ENCODE data around the gene SHROOM3. TPM values are rescaled to one million over a fixed set of nuclear protein-coding genes. Genes with fewer than 3 reads are reported as not detected.
A peak's percentile ranks its signal among the peaks of the same experiment; 100 is the strongest.

Gene SHROOM3
- total RNA-seq, 1 experiment from 2014 or later, result 22.8 TPM

DNA sequence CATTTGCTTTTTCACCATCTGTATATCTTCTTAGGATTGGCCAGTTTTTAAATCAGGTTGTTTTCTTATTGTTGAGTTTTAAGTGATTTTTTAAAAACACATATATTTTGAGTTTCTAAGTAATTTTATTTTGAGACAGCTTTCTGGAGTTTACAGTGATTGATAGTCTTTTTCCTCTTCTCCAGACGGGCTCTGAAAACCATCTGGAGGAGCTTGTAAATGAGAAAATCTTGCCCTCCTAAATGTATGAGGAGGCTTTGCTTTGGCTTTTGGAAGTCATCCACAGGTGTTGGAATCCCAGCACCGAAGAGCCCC lies 302.7 kb downstream of the SHROOM3 start:
- no peak overlapping the region for H3K27ac ChIP-seq
- no peak for DNase-seq
- peaks cover 20% of the 10 kb centered on the region for H3K36me3 ChIP-seq
- no peak overlapping the region for H3K4me3 ChIP-seq
- no peaks in the 10 kb centered on the region for H3K9me3 ChIP-seq (replicated peaks)
- no peaks in the 10 kb centered on the region for H3K4me1 ChIP-seq
- no peaks in the 10 kb centered on the region for H3K27me3 ChIP-seq

DNA sequence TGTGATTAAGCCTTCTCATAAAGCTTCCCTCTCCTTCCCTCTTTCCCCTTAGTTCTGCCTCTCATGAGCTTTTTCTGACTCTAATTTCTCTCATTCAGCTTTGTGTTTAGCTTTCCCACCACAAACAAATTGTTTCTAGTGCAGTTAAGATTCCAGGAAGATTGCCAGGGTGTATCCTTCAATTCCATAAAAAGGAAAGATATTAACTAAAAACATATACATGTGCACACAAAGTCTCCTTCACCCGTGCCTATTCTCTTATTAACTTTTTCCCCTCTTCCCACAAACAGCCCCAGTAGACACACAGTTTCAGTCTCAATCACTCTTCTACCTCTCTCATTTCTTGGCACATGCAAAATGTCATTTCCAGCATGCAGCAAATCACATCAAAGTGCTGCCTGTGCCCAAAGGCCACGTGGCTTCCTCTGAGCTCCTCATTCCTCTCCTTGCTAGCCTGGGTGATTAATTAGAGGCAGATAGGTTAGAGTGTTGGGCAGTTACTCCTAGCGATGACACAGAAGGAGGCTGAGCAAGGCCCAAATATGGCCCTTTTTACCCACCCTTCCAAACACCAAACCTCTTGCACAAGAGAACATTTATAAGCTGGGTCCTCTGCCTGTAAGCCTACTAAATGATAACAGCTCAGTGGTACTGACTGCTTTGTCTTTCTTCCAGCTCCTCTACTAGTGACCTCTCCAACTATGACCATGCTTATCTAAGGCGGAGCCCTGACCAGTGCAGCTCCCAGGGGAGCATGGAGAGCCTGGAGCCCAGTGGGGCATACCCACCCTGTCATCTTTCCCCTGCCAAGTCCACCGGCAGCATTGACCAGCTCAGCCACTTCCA lies 303.3 kb downstream of the SHROOM3 start:
- no peak for DNase-seq
- no peak overlapping the region for H3K4me3 ChIP-seq
- no peak overlapping the region for H3K27ac ChIP-seq

DNA sequence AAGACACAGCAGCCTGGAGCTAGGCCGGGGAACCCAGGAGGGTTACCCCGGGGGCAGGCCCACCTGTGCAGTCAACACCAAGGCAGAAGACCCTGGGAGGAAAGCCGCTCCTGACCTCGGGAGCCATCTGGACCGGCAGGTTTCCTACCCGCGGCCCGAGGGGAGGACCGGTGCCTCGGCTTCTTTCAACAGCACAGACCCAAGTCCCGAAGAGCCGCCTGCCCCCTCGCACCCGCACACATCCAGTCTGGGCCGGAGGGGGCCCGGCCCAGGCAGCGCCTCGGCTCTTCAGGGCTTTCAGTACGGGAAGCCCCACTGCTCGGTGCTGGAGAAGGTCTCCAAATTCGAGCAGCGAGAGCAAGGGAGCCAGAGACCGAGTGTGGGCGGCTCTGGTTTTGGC lies 305.2 kb downstream of the SHROOM3 start:
- Histone ChIP-seq H3K9me3 (replicated peaks) (no peaks in the 10 kb centered on the region), H3K27ac (no peak overlapping the region), H3K4me3 (no peak overlapping the region), H3K27me3 (no peaks in the 10 kb centered on the region), H3K36me3 (peaks cover 20% of the 10 kb centered on the region), H3K4me1 (peaks cover 18% of the 10 kb centered on the region)
- no peak for DNase-seq

More for the DNA sequence above, 303.3 kb downstream of the SHROOM3 start:
- no peaks in the 10 kb centered on the region for H3K9me3 ChIP-seq (replicated peaks)
- no peaks in the 10 kb centered on the region for H3K4me1 ChIP-seq
- peaks cover 20% of the 10 kb centered on the region for H3K36me3 ChIP-seq
- H3K27me3 ChIP-seq, result no peaks in the 10 kb centered on the region

DNA sequence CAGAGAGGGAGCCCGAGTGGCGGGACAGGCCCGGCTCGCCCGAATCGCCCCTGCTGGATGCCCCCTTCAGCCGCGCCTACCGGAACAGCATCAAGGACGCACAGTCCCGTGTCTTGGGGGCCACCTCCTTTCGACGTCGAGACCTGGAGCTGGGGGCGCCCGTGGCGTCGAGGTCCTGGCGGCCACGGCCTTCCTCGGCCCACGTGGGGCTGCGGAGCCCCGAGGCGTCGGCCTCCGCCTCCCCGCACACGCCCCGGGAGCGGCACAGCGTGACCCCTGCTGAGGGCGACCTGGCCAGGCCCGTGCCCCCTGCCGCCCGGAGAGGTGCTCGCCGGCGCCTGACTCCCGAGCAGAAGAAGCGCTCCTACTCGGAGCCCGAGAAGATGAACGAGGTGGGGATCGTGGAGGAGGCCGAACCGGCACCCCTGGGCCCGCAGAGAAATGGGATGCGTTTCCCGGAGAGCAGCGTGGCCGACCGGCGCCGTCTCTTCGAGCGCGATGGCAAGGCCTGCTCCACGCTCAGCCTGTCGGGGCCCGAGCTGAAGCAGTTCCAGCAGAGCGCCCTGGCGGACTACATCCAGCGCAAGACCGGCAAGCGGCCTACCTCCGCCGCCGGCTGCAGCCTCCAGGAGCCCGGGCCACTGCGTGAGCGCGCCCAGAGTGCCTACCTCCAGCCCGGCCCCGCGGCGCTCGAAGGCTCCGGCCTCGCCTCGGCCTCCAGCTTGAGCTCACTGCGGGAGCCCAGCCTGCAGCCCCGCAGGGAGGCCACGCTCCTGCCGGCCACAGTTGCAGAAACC lies 306.0 kb downstream of the SHROOM3 start:
- peaks cover 20% of the 10 kb centered on the region for H3K36me3 ChIP-seq
- no peaks in the 10 kb centered on the region for H3K27me3 ChIP-seq
- DNase-seq, result no peak
- H3K9me3 ChIP-seq (replicated peaks), result no peaks in the 10 kb centered on the region
- no peak overlapping the region for H3K27ac ChIP-seq
- no peak overlapping the region for H3K4me3 ChIP-seq
- H3K4me1 ChIP-seq, result peaks cover 26% of the 10 kb centered on the region

DNA sequence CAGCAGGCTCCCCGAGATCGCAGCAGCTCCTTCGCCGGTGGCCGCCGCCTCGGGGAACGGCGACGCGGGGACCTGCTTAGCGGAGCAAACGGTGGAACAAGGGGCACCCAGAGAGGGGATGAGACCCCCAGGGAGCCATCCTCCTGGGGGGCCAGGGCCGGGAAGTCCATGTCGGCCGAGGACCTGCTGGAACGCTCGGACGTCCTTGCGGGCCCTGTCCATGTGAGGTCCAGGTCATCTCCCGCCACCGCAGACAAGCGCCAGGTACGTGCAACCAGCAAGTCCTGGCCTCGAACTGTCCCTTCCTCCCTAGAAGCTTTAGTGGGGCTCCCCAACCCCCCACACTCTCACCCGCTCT lies 306.6 kb downstream of the SHROOM3 start:
- H3K4me1 ChIP-seq, result peaks cover 29% of the 10 kb centered on the region

DNA sequence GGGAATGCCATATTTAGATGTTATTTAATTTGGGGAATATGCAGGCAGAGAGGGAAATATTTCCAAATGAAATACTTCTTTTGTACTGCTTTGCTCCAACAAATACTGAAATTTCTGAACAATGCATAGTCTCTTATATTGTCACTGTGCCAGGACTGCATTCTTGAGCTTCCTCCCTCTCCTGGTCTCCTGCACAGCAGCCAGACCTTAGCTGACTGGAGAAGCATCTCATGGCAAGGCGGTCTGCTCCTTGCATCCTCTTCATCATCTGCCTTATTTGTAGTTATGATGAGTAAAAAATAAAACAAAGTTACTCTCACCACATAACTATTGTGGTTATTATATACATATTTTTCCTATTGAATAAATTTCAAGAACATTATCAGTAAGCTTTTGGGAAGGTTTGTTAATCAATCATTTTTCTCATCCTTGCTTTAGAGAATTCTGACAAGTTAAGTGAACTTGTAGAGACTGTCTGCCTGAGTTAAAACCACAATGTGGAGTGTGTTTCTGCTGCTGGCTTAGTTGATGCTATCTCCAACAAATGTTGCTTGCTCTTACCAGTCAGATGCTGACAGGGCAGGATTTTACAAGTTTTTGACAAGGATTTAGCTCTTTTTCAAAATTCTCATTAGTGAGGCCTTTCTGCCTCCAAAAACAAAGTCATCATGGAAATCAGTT lies 309.4 kb downstream of the SHROOM3 start:
- DNase-seq, result peak in 1 of 2 experiments; percentile 53

More for the DNA sequence above, 306.6 kb downstream of the SHROOM3 start:
- H3K27me3 ChIP-seq, result no peaks in the 10 kb centered on the region
- peaks cover 20% of the 10 kb centered on the region for H3K36me3 ChIP-seq
- H3K9me3 ChIP-seq (replicated peaks), result no peaks in the 10 kb centered on the region
- no peak for DNase-seq
- no peak overlapping the region for H3K27ac ChIP-seq
- H3K4me3 ChIP-seq, result no peak overlapping the region

DNA sequence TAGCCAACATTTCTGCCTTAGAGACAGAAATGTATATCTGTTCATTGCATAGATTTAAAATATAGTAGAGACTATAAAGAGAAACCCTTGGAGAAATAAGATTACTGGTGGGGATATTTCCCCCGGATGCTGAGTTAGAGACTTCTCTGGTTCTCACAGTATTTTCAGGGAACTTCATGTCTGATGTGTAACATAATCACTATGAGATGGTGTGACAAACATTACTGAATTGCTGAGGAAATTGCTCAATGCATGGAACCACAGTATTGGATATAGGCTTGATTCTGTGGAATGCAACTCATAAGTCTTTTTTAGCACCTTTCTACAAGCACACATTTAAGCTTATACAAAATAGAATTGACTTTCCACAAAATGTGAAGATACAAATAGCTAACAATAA lies 310.2 kb downstream of the SHROOM3 start:
- DNase-seq, result peak in 1 of 2 experiments; percentile 57
- peaks cover 6% of the 10 kb centered on the region for H3K36me3 ChIP-seq
- H3K4me3 ChIP-seq, result no peak overlapping the region
- H3K4me1 ChIP-seq, result peaks cover 29% of the 10 kb centered on the region
- peak overlapping the region; percentile 57 for H3K27ac ChIP-seq
- no peaks in the 10 kb centered on the region for H3K9me3 ChIP-seq (replicated peaks)
- no peaks in the 10 kb centered on the region for H3K27me3 ChIP-seq

More for the DNA sequence above, 309.4 kb downstream of the SHROOM3 start:
- H3K27me3 ChIP-seq, result no peaks in the 10 kb centered on the region
- H3K4me1 ChIP-seq, result peaks cover 29% of the 10 kb centered on the region
- H3K9me3 ChIP-seq (replicated peaks), result no peaks in the 10 kb centered on the region
- H3K4me3 ChIP-seq, result no peak overlapping the region
- peak overlapping the region; percentile 57 for H3K27ac ChIP-seq
- H3K36me3 ChIP-seq, result peaks cover 15% of the 10 kb centered on the region

DNA sequence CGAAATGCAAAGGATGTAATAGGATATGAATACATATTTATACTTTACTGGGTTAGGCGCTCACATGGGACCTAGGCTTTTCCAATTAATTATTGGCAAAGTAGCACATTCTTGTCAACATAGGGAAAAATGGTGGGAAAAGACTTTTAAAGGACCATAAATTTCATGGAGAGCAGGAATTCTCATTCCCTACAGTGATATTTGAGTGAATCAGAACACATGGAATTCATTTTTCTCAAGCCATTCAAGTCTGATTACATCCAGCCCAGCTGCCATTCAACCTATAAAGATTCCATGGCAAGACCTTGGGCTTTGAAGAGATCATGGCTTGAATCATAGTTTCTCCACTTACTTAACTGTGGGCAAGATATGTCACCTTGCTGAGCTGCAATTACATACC lies 312.5 kb downstream of the SHROOM3 start:
- H3K27me3 ChIP-seq, result no peaks in the 10 kb centered on the region
- peaks cover 9% of the 10 kb centered on the region for H3K36me3 ChIP-seq
- H3K4me3 ChIP-seq, result no peak overlapping the region
- H3K9me3 ChIP-seq (replicated peaks), result peaks cover 4% of the 10 kb centered on the region; the same call in 1 of the 2 replicates
- no peak for DNase-seq
- H3K4me1 ChIP-seq, result peaks cover 31% of the 10 kb centered on the region
- no peak overlapping the region for H3K27ac ChIP-seq

DNA sequence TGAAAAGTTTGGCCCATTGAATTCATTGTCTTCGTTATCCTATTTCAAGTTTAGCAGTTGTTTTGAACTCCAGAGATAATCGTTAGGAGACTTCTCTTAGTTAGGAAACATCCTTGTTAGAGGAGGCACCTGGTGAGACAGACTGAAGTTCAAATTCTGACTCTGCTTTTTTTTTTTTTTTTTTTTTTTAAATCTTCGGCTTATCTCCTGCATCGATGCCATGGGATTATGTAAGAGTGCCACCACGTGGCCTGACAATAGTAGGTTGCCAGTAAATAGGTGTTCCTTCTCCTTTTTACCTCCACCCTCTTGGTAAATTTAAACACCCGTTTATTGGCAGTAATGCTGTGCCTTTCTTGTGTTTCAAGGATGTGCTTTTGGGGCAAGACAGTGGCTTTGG lies 313.6 kb downstream of the SHROOM3 start:
- peaks cover 9% of the 10 kb centered on the region for H3K36me3 ChIP-seq
- H3K27ac ChIP-seq, result no peak overlapping the region
- H3K4me3 ChIP-seq, result no peak overlapping the region
- DNase-seq, result peak; percentile 51 to 68
- H3K9me3 ChIP-seq (replicated peaks), result peaks cover 4% of the 10 kb centered on the region; the same call in 1 of the 2 replicates
- H3K27me3 ChIP-seq, result no peaks in the 10 kb centered on the region
- peaks cover 37% of the 10 kb centered on the region for H3K4me1 ChIP-seq

DNA sequence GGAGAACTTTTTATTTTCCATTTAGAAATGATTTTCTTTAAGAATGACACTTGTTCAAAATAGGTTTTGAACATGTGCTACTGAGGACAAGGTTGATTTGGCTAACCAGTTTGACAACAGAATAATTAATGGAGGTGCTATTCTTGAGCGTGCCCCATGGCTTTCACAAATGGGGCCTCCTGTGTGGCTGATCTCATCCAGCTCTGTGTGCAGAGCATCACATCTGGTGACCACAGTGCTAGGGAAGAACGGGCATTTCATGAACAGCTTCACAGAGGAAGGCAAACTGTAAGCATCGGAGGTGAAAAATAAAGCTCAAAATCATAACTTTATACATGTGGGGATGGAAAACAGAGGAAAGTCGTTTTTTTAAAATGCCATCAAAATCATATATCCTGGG lies 314.3 kb downstream of the SHROOM3 start:
- Histone ChIP-seq H3K27ac (no peak overlapping the region), H3K9me3 (replicated peaks) (peaks cover 4% of the 10 kb centered on the region; the same call in 1 of the 2 replicates), H3K4me3 (no peak overlapping the region), H3K36me3 (peaks cover 9% of the 10 kb centered on the region), H3K4me1 (peaks cover 37% of the 10 kb centered on the region), H3K27me3 (no peaks in the 10 kb centered on the region)
- no peak for DNase-seq

DNA sequence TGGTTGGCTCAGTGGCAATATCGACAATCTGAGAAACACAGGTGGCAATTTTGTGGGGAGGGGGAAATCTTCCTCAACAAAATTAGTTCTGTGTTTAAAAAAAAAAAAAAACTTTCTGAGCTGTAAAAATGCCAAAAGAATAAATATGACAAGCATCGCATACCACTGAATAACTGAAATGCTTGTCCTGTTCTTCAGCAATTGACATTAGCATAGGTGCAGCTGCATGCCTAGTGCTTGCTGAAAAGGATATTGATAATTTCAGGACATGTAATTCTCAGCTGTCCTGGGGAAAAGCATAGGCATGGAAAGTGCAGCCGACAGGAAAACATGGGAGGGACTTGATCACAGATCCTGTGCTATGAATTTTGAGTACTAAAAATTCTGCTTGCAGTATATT lies 315.7 kb downstream of the SHROOM3 start:
- DNase-seq, result no peak
- Histone ChIP-seq H3K9me3 (replicated peaks) (peaks cover 4% of the 10 kb centered on the region; the same call in 1 of the 2 replicates), H3K4me1 (peaks cover 26% of the 10 kb centered on the region), H3K4me3 (no peak overlapping the region), H3K27me3 (no peaks in the 10 kb centered on the region), H3K27ac (no peak overlapping the region), H3K36me3 (peaks cover 9% of the 10 kb centered on the region)

DNA sequence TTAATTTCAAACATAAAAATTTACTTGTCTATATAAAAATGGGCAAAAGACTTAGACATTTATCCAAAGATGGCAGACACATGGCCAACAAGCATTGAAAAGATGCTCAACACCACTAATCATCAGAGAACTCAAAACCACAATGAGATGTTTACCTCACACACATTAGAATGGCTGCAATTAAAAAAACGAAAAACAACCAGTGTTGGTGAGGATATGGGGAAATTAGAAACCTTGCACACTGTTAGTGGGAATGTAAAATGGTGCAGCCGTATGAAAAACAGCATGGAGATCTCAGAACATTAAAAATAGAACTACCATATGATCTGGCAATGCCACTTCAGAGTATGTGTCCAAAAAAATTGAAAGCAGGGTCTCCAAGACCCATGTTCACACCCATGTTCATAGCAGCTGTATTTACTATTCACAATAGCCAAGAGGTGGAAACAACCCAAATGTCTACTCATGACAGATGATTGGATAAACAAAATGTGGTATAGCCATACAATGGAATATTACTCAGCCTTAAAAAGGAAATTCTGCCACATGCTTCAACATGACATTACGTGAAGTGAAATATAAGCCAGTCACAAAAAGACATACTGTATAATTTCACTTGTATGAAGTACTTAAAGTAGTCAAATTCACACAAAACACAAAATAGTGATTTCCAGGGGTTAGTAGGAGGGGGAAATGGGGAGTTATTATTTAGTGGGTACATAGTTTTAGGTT lies 316.7 kb downstream of the SHROOM3 start:
- DNase-seq, result no peak
- Histone ChIP-seq H3K36me3 (peaks cover 9% of the 10 kb centered on the region), H3K4me1 (peaks cover 21% of the 10 kb centered on the region), H3K27ac (no peak overlapping the region), H3K27me3 (no peaks in the 10 kb centered on the region), H3K4me3 (no peak overlapping the region), H3K9me3 (replicated peaks) (peaks cover 4% of the 10 kb centered on the region; the same call in 1 of the 2 replicates)

DNA sequence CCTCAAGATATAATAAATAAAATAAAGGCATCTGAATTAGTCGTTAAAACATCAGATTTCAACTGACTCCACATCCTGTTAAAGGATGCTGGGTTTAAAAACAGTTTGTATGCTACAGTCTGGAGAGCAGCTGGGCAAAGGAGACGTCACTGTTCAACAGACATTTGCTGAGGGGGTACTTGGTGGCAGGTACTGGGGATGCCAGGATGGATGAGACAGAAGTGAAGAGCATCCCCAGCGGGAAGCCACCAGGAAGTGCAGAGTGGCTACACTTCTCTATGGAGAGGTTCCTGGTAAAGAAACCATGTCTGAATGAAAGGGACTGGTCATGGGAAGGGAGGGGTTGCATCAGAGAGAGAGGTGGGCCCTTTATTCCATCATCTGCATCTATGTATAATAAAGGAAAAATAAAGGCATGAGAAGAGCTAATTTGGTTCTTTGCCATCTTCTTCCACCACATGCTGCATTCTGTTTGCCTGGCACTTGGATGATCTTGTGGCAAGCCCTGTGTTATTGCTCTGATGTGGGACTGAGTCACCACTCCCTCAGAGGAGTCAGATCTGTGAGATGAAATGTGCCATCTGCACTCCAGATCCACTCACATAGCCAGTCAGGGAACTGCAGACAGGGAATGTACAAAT lies 318.0 kb downstream of the SHROOM3 start:
- peak overlapping the region; percentile 68 for H3K27ac ChIP-seq
- peaks cover 21% of the 10 kb centered on the region for H3K4me1 ChIP-seq
- H3K4me3 ChIP-seq, result no peak overlapping the region

DNA sequence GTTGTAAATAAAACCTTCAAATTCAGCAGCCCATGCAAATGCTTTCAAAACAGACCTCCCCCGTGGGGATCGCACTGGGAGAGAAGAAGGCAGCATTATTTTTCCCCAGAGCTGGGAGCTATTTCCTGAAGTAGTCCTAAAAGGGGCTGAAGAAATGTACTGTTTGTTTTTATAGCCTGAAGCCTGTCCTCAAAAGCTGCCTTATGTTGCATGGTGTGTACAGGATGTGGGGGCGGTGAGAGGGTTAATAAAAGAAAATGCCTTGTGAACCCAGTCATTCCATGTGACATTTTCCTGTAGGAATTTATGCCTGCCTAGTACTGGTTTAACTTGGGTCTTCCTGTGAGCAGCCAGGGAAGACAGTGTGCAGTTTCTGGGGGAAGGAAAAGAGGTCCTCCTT lies 318.8 kb downstream of the SHROOM3 start:
- Histone ChIP-seq H3K27me3 (no peaks in the 10 kb centered on the region), H3K9me3 (replicated peaks) (peaks cover 4% of the 10 kb centered on the region; the same call in 1 of the 2 replicates), H3K4me3 (peak overlapping the region; percentile 1; the same call in 1 of the 2 replicates), H3K27ac (peak overlapping the region; percentile 68), H3K4me1 (peaks cover 26% of the 10 kb centered on the region), H3K36me3 (peaks cover 9% of the 10 kb centered on the region)
- DNase-seq, result peak; percentile 62 to 77

More for the DNA sequence above, 318.0 kb downstream of the SHROOM3 start:
- H3K27me3 ChIP-seq, result no peaks in the 10 kb centered on the region
- peaks cover 4% of the 10 kb centered on the region; the same call in 1 of the 2 replicates for H3K9me3 ChIP-seq (replicated peaks)
- DNase-seq, result peak; percentile 84 to 90
- H3K36me3 ChIP-seq, result peaks cover 9% of the 10 kb centered on the region
